ENCODE data around the gene CAMTA1.

- TF ChIP-seq CTCF (IDR thresholded peaks at IDR 0.05; ENCODE audit: poor library complexity, severe bottlenecking) (no peak), EZH2 (IDR thresholded peaks at IDR 0.05; ENCODE audit: borderline replicate concordance, insufficient read depth, low read length, poor library complexity, severe bottlenecking) (no peak), MXI1 (conservative IDR thresholded peaks at IDR 0.05; ENCODE audit: poor library complexity, severe bottlenecking) (no peak), REST (IDR thresholded peaks at IDR 0.05; ENCODE audit: borderline replicate concordance) (no peak)
Measured at GRCh38 chr1:7389201-7389905, 604.1 kb downstream of the CAMTA1 start.

All from neural cell (in vitro differentiated cells).